Spleen (tissue), 11 donors: Measurements from ENCODE around the gene SLC9A7. TPM values are rescaled to one million over a fixed set of nuclear protein-coding genes. Genes with fewer than 3 reads are reported as not detected.

Source experiments
- DNase-seq: peaks from one replicate; pipeline ENCODE4 v3.0.0-alpha.2; 2020
- H3K27ac ChIP-seq, 8 donors: fragments of 200-600 bp; sonication (generic) in 7 of 8; 1 replicate in 4 of 8; 2 replicates in 4 of 8; pipeline versions ENCODE4 v1.5.0 to v1.8.0; 2016 to 2021; ENCODE audit warnings: inconsistent platforms in 4 of 8, mild to moderate bottlenecking in 4 of 8, moderate library complexity in 1 of 8
- H3K27me3 ChIP-seq, 7 donors: fragments of 200-600 bp; sonication (generic) in 6 of 7; replicated peaks in 1 of 7; 1 replicate in 4 of 7; 2 replicates in 3 of 7; pipeline versions ENCODE4 v1.5.0 to v1.8.0; 2016 to 2021; ENCODE audit warnings: inconsistent platforms in 3 of 7, mild to moderate bottlenecking in 1 of 7
- H3K36me3 ChIP-seq, 6 donors: fragments of 200-600 bp; sonication (generic) in 5 of 6; 1 replicate in 4 of 6; 2 replicates in 2 of 6; pipeline versions ENCODE4 v1.5.0 to v1.8.0; 2016 to 2021; ENCODE audit warnings: inconsistent platforms in 2 of 6
- H3K4me1 ChIP-seq, 6 donors: fragments of 200-600 bp; sonication (generic) in 5 of 6; 1 replicate in 3 of 6; 2 replicates in 3 of 6; pipeline versions ENCODE4 v1.5.0 to v1.8.0; 2016 to 2021; ENCODE audit warnings: inconsistent platforms in 3 of 6
- H3K4me3 ChIP-seq, 8 donors: fragments of 200-600 bp; sonication (generic) in 7 of 8; 1 replicate in 4 of 8; 2 replicates in 4 of 8; pipeline versions ENCODE4 v1.5.0 to v1.8.0; 2016 to 2021; ENCODE audit warnings: inconsistent platforms in 4 of 8, mild to moderate bottlenecking in 4 of 8, moderate library complexity in 2 of 8
- H3K9me3 ChIP-seq, 8 donors: fragments of 200-600 bp; sonication (generic) in 7 of 8; 1 replicate in 4 of 8; 2 replicates in 4 of 8; pipeline versions ENCODE4 v1.5.0 to v1.8.0; 2016 to 2021; ENCODE audit warnings: inconsistent platforms in 4 of 8
- CTCF ChIP-seq, 11 experiments: fragments of 200-600 bp in 7 of 11; fragments of 450-650 bp in 4 of 11; sonication (generic) in 4 of 11; IDR thresholded peaks in 8 of 11; conservative IDR thresholded peaks in 3 of 11; 1 replicate in 7 of 11; 2 replicates in 4 of 11; pipeline versions ENCODE4 v1.4.0 to v1.8.0; 2016 to 2021; ENCODE audit warnings: antibody characterized with exemption in 11 of 11, inconsistent platforms in 4 of 11, mild to moderate bottlenecking in 1 of 11
- POLR2A ChIP-seq, 3 donors: fragments of 450-650 bp; IDR thresholded peaks; one replicate each; pipeline ENCODE4 v1.5.1; 2017; ENCODE audit warnings: antibody characterized with exemption in 3 of 3, mild to moderate bottlenecking in 1 of 3
- POLR2AphosphoS5 ChIP-seq, 3 donors: sonication (generic); formaldehyde crosslinking; IDR thresholded peaks; one replicate each; pipeline ENCODE4 v1.5.1; 2017; ENCODE audit warnings: antibody characterized with exemption in 3 of 3
- WGBS, 5 donors: extraction: QIAGEN DNeasy Blood & Tissue Kit in 3 of 5; methylation state at CpG; one replicate each; pipeline versions ENCODE4 v1.1.5 to v1.1.7; 2013 to 2018; 5-methylcytosine and 5-hydroxymethylcytosine counted together
- intact Hi-C: fragments of 100-400 bp; cut with DNase I; formaldehyde crosslinking; loops from one replicate; pipeline ENCODE4 v1.15.0; 2023; ENCODE audit warnings: low total_unique reads
- polyA plus RNA-seq, 3 donors: library from polyadenylated mRNA; stranded (reverse); fragments of 200-250 nt; gene quantifications; one replicate each; pipeline ENCODE4 v1.2.1, GENCODE V29; 2013
- total RNA-seq, 7 donors: library from RNA; depleted of rRNA in 3 of 7; stranded (reverse); fragments of >200 nt in 3 of 7; fragmentation: NEBNext Ultra II Directional in 4 of 7; extraction: Animal tissue kit (Norgen Biotek cat#: 25700) in 4 of 7; gene quantifications; one replicate each; pipeline versions ENCODE4 v1.1.0 to v1.2.1, GENCODE V29; 2016 to 2021
- donor health status: healthy with polysubstance abuse.
- donor health status: DM: no; HTN: no; CAD: no; lungs with moderate emphysema.
- donor health status: DM: no; HTN: no; CAD: no.
- donor health status: Bipolar disorder and iron deficiency.
- donor health status: healthy.
- donor health status: DM: no; HTN: no; CAD: no.
- donor health status: DM: yes; HTN: yes; CAD: no.

SLC9A7 gene
- total and polyA plus RNA-seq, 10 donors, result 3.2 to 25.2 (median 11.1) TPM

GRCh38 chrX:46611658-46612362 lies 147.1 kb downstream of the SLC9A7 start:
- intact Hi-C loops, result no loop called here
- Histone ChIP-seq H3K9me3 (no peaks in the 10 kb centered on the region), H3K4me1 (no peaks in the 10 kb centered on the region), H3K27ac (no peak overlapping the region), H3K27me3 (no peaks in the 10 kb centered on the region), H3K4me3 (no peak overlapping the region), H3K36me3 (peaks cover 0 to 10% (median 0%) of the 10 kb centered on the region in 6 donors)
- WGBS, 5 donors, result 59 to 83% (median 74%) methylated on average over 10 to 13 of the region's 13 CpGs
- no peak for TF ChIP-seq POLR2A (IDR thresholded peaks at IDR 0.05)
- no peak for TF ChIP-seq CTCF (IDR thresholded peaks at IDR 0.05 in 8 of 11, conservative IDR thresholded peaks at IDR 0.05 in 3 of 11)
- peak in 1 of 3 donors; percentile 15 for TF ChIP-seq POLR2AphosphoS5 (IDR thresholded peaks at IDR 0.05)
- no peak for DNase-seq

GRCh38 chrX:46610070-46610658 lies 148.8 kb downstream of the SLC9A7 start:
- TF ChIP-seq POLR2A (IDR thresholded peaks at IDR 0.05) (no peak), CTCF (IDR thresholded peaks at IDR 0.05 in 8 of 11, conservative IDR thresholded peaks at IDR 0.05 in 3 of 11) (no peak), POLR2AphosphoS5 (IDR thresholded peaks at IDR 0.05) (no peak)
- 74 to 84% (median 84%) methylated on average over 3 to 5 of the region's 5 CpGs for WGBS, 5 donors
- DNase-seq, result no peak
- Histone ChIP-seq H3K36me3 (peaks cover 0 to 8% (median 0%) of the 10 kb centered on the region in 6 donors), H3K27ac (no peak overlapping the region), H3K9me3 (no peaks in the 10 kb centered on the region), H3K27me3 (no peaks in the 10 kb centered on the region), H3K4me3 (no peak overlapping the region), H3K4me1 (no peaks in the 10 kb centered on the region)
- intact Hi-C loops, result no loop called here

GRCh38 chrX:46607916-46608315 lies 151.0 kb downstream of the SLC9A7 start:
- Histone ChIP-seq H3K27ac (peak overlapping the region in 1 of 8 donors; percentile 18), H3K27me3 (no peaks in the 10 kb centered on the region), H3K4me3 (no peak overlapping the region), H3K9me3 (no peaks in the 10 kb centered on the region), H3K36me3 (no peaks in the 10 kb centered on the region), H3K4me1 (no peaks in the 10 kb centered on the region)
- WGBS, 5 donors, result 71 to 90% (median 86%) methylated on average over 8 to 11 of the region's 11 CpGs
- intact Hi-C loops, result no loop called here
- TF ChIP-seq CTCF (IDR thresholded peaks at IDR 0.05 in 8 of 11, conservative IDR thresholded peaks at IDR 0.05 in 3 of 11) (no peak), POLR2AphosphoS5 (IDR thresholded peaks at IDR 0.05) (no peak), POLR2A (IDR thresholded peaks at IDR 0.05) (no peak)
- DNase-seq, result no peak

- Histone ChIP-seq H3K9me3 (no peaks in the 10 kb centered on the region), H3K27ac (no peak overlapping the region), H3K27me3 (no peaks in the 10 kb centered on the region), H3K4me1 (peaks cover 0 to 11% (median under 1%) of the 10 kb centered on the region in 6 donors), H3K4me3 (no peak overlapping the region), H3K36me3 (peaks cover 0 to 6% (median 0%) of the 10 kb centered on the region in 6 donors)
- no peak for DNase-seq
- 87 to 98% (median 94%) methylated on average over 6 of the region's 6 CpGs for WGBS, 5 donors
- TF ChIP-seq CTCF (IDR thresholded peaks at IDR 0.05 in 8 of 11, conservative IDR thresholded peaks at IDR 0.05 in 3 of 11) (no peak), POLR2A (IDR thresholded peaks at IDR 0.05) (no peak), POLR2AphosphoS5 (IDR thresholded peaks at IDR 0.05) (no peak)
- intact Hi-C loops, result no loop called here
These were observed 156.3 kb downstream of the SLC9A7 start for GRCh38 chrX:46602468-46603102.
